Activated B cell treated with CpG ODN at 0.5 μM for 24 hours (primary cell): ENCODE results near the gene LRRC37B. TPM values are rescaled to one million over a fixed set of nuclear protein-coding genes. Genes with fewer than 3 reads are reported as not detected.
"Not testable (repeated sequence)": the region's sequence is repeated elsewhere in the genome, so short reads cannot be mapped to it uniquely, and the experiment has no call there.

Experiments used
- ATAC-seq: fragments of 200-7000 bp; cut with Tn5 transposase; one replicate; pipeline ENCODE4 v1.10.0; 2021; ENCODE audit warnings: low read depth, mild to moderate bottlenecking, moderate library complexity
- CTCF ChIA-PET: fragments of 350-600 bp; sonication (Branson Sonifier 250); formaldehyde crosslinking; loops from one replicate; lab custom pipeline; 2021; ENCODE audit warnings: antibody characterized with exemption; lab: Charles Lee
- POLR2A ChIA-PET: fragments of 350-600 bp; sonication (Branson Sonifier 250); formaldehyde crosslinking; loops from one replicate; lab custom pipeline; 2021; ENCODE audit warnings: antibody characterized with exemption; lab: Charles Lee
- DNase-seq: peaks from one replicate; pipeline ENCODE4 v3.0.0; 2022
- H3K27ac Mint-ChIP-seq: one replicate; pipeline ENCODE4 v1.8.0; 2020; ENCODE audit warnings: mixed read lengths
- H3K27me3 Mint-ChIP-seq: one replicate; pipeline ENCODE4 v1.8.0; 2021; ENCODE audit warnings: mixed read lengths
- H3K36me3 Mint-ChIP-seq: one replicate; pipeline ENCODE4 v1.8.0; 2021; ENCODE audit warnings: low read depth, mixed read lengths
- H3K4me1 Mint-ChIP-seq: one replicate; pipeline ENCODE4 v1.8.0; 2021; ENCODE audit warnings: mixed read lengths
- H3K4me3 Mint-ChIP-seq: one replicate; pipeline ENCODE4 v1.8.0; 2020; ENCODE audit warnings: mild to moderate bottlenecking, mixed read lengths
- H3K9me3 Mint-ChIP-seq: one replicate; pipeline ENCODE4 v1.8.0; 2020; ENCODE audit warnings: mixed read lengths
- CTCF ChIP-seq: fragments of 200-600 bp; IDR thresholded peaks from one replicate; pipeline ENCODE4 v1.8.0; 2022; ENCODE audit warnings: antibody characterized with exemption, mild to moderate bottlenecking
- intact Hi-C: fragments of 100-400 bp; cut with micrococcal nuclease; formaldehyde crosslinking; loops from one replicate; pipeline ENCODE4 v1.15.1; 2024
- total RNA-seq: library from RNA; stranded (reverse); gene quantifications from 2 replicates; pipeline ENCODE4 v1.2.3, GENCODE V29; 2022

Gene LRRC37B
- total RNA-seq = 13.8 and 19.5 TPM in 2 replicates

GRCh38 chr17:32006957-32007462 lies at the start of gene LRRC37B:
TSS of gene LRRC37B (plus strand) at chr17:32007383. CDS start at chr17:32021393, 14,010 bp downstream.
- ChIA-PET CTCF (interaction anchor here (0.9 to 1.6 kb wide), 5 partner anchors 13 to 136 kb away, joined by 3 to 7 read pairs (median 3); partner anchors contain the start of genes RHOT1 and UTP6), POLR2A (interaction anchor here (1.0 to 1.4 kb wide), 4 partner anchors 9 to 344 kb away, joined by 3 read pairs; no protein-coding TSS in a partner anchor)
- intact Hi-C loops = loop anchor here (1.0 to 5.0 kb wide), 3 partner anchors 70 to 149 kb away; partner anchors contain the start of gene SUZ12
- H3K4me1 Mint-ChIP-seq = peaks cover 34% of the 10 kb centered on the region
- H3K9me3 Mint-ChIP-seq = no peaks in the 10 kb centered on the region
- DNase-seq (peak; percentile 92), ATAC-seq (peak; percentile 94)
- H3K4me3 Mint-ChIP-seq = peak within 1 kb of the TSS; percentile 84
- H3K27ac Mint-ChIP-seq = peak within 1 kb of the TSS; percentile 67
- peaks cover 2% of the 10 kb centered on the region for H3K36me3 Mint-ChIP-seq
- no peaks in the 10 kb centered on the region for H3K27me3 Mint-ChIP-seq
- peak; percentile 45 for TF ChIP-seq CTCF

- POLR2A ChIA-PET, H3K27me3 Mint-ChIP-seq, CTCF ChIA-PET, H3K4me3 Mint-ChIP-seq, H3K4me1 Mint-ChIP-seq, ATAC-seq, H3K27ac Mint-ChIP-seq, intact Hi-C loops, DNase-seq, H3K9me3 Mint-ChIP-seq: not testable (repeated sequence)
- peaks cover 58% of the 10 kb centered on the region for H3K36me3 Mint-ChIP-seq
Measured at GRCh38 chr17:31964131-31964530, 43.1 kb upstream of the LRRC37B start.

GRCh38 chr17:31967648-31968047 lies 39.5 kb upstream of the LRRC37B start:
- Mint-ChIP-seq H3K27me3 (no peaks in the 10 kb centered on the region), H3K9me3 (no peaks in the 10 kb centered on the region), H3K36me3 (peaks cover 42% of the 10 kb centered on the region), H3K4me1 (no peaks in the 10 kb centered on the region), H3K4me3 (no peak overlapping the region), H3K27ac (no peak overlapping the region)
- TF ChIP-seq CTCF = no peak
- DNase-seq (no peak), ATAC-seq (no peak)
- ChIA-PET POLR2A (no interaction called here), CTCF (no interaction called here)
- intact Hi-C loops = no loop called here

- H3K9me3 Mint-ChIP-seq, H3K27ac Mint-ChIP-seq, H3K4me1 Mint-ChIP-seq, CTCF ChIA-PET, intact Hi-C loops, H3K27me3 Mint-ChIP-seq, DNase-seq, ATAC-seq, H3K4me3 Mint-ChIP-seq: not testable (repeated sequence)
- POLR2A ChIA-PET = interaction anchor here (0.7 kb wide), 2 partner anchors 223 to 1856 kb away, joined by 3 to 4 read pairs; no protein-coding TSS in a partner anchor
- H3K36me3 Mint-ChIP-seq = peaks cover 39% of the 10 kb centered on the region
Measured at GRCh38 chr17:31970416-31970815, 36.8 kb upstream of the LRRC37B start.

GRCh38 chr17:31974269-31975071 lies 32.7 kb upstream of the LRRC37B start:
- H3K27me3 Mint-ChIP-seq, H3K4me3 Mint-ChIP-seq, H3K27ac Mint-ChIP-seq, ATAC-seq, H3K4me1 Mint-ChIP-seq, intact Hi-C loops, CTCF ChIA-PET, H3K9me3 Mint-ChIP-seq, POLR2A ChIA-PET, DNase-seq: not testable (repeated sequence)
- peaks cover 41% of the 10 kb centered on the region for H3K36me3 Mint-ChIP-seq

GRCh38 chr17:31975391-31975790 lies 31.8 kb upstream of the LRRC37B start:
- DNase-seq, H3K27me3 Mint-ChIP-seq, H3K4me3 Mint-ChIP-seq, intact Hi-C loops, H3K4me1 Mint-ChIP-seq, POLR2A ChIA-PET, H3K27ac Mint-ChIP-seq, CTCF ChIA-PET, H3K9me3 Mint-ChIP-seq, ATAC-seq: not testable (repeated sequence)
- H3K36me3 Mint-ChIP-seq = peaks cover 37% of the 10 kb centered on the region

GRCh38 chr17:31991821-31992220 lies 15.4 kb upstream of the LRRC37B start:
- POLR2A ChIA-PET, intact Hi-C loops: not testable (repeated sequence)

More at GRCh38 chr17:31991821-31992220, 15.4 kb upstream of the LRRC37B start:
- DNase-seq, H3K4me3 Mint-ChIP-seq, CTCF ChIA-PET, H3K9me3 Mint-ChIP-seq, ATAC-seq, H3K4me1 Mint-ChIP-seq, H3K27me3 Mint-ChIP-seq, H3K27ac Mint-ChIP-seq: not testable (repeated sequence)
- peaks cover 61% of the 10 kb centered on the region for H3K36me3 Mint-ChIP-seq
